Vagina (tissue), 2 donors: Measurements from ENCODE around the gene ANK2. TPM values are rescaled to one million over a fixed set of nuclear protein-coding genes. Genes with fewer than 3 reads are reported as not detected.

Source experiments
- DNase-seq, 2 donors: peaks; one replicate each; pipeline ENCODE4 v3.0.0-alpha.2; 2017; ENCODE audit errors: extremely low spot score in 2 of 2
- H3K27ac ChIP-seq: fragments of 200-600 bp; sonication (generic); one replicate; pipeline ENCODE4 v1.5.1; 2019
- H3K27me3 ChIP-seq: fragments of 200-600 bp; sonication (generic); one replicate; pipeline ENCODE4 v1.5.1; 2019
- H3K36me3 ChIP-seq, 2 donors: fragments of 200-600 bp; sonication (generic); one replicate each; pipeline ENCODE4 v1.5.1; 2017 to 2019
- H3K4me1 ChIP-seq: fragments of 200-600 bp; sonication (generic); one replicate; pipeline ENCODE4 v1.5.1; 2019
- H3K4me3 ChIP-seq, 2 donors: fragments of 200-600 bp; sonication (generic); 1 replicate in 1 of 2; 2 replicates in 1 of 2; pipeline ENCODE4 v1.5.1; 2016 to 2019
- H3K9me3 ChIP-seq: fragments of 200-600 bp; sonication (generic); one replicate; pipeline ENCODE4 v1.5.1; 2019
- POLR2A ChIP-seq, 2 donors: fragments of 450-650 bp; IDR thresholded peaks; one replicate each; pipeline ENCODE4 v1.6.1; 2017; ENCODE audit warnings: antibody characterized with exemption in 2 of 2, mild to moderate bottlenecking in 2 of 2, moderate library complexity in 2 of 2
- POLR2AphosphoS5 ChIP-seq, 2 donors: sonication (generic); formaldehyde crosslinking; IDR thresholded peaks; one replicate each; pipeline ENCODE4 v1.9.0; 2017; ENCODE audit warnings: antibody characterized with exemption in 2 of 2, mild to moderate bottlenecking in 2 of 2, low read depth in 1 of 2; ENCODE audit not compliant: insufficient read depth in 1 of 2
- intact Hi-C: fragments of 100-400 bp; cut with DNase I; formaldehyde crosslinking; loops from one replicate; pipeline ENCODE4 v1.15.1; 2023
- total RNA-seq: library from RNA; depleted of rRNA; stranded (reverse); fragments of >200 nt; gene quantifications from one replicate; pipeline ENCODE4 v1.2.3, GENCODE V29; 2016
- TF ChIP-seq, protein P1 (sequence below), 3 experiments: fragments of 450-650 bp in 2 of 3; fragments of 200-600 bp in 1 of 3; sonication (generic) in 1 of 3; IDR thresholded peaks; one replicate each; pipeline ENCODE4 v1.5.1; 2017 to 2019; ENCODE audit warnings: antibody characterized with exemption in 3 of 3, mild to moderate bottlenecking in 2 of 3, moderate library complexity in 2 of 3

The ANK2 gene
- total RNA-seq, 1 donor from 2014 or later = 64.6 TPM

DNA sequence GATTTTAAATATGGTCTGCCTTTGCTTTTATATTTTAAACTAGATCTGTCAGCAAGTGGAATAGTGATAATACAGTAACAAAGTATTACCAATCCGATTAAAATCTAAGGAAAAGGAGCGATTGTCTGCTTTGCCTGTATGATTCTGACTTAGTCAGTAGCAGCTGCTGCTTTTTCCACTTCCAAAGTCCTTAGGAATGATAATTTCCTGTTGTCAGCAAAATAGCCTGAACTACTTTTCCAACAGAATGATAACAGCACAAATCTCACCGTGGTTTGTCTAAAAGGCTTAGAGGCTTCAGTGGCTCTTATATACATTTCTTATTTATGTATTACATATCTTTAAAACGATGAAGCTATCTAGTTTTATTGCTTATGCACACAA, 290.0 kb downstream of the ANK2 start:
- H3K27ac ChIP-seq = no peak overlapping the region
- H3K4me3 ChIP-seq = no peak overlapping the region
- no peaks in the 10 kb centered on the region for H3K36me3 ChIP-seq
- H3K27me3 ChIP-seq = no peaks in the 10 kb centered on the region
- intact Hi-C loops = no loop called here
- TF ChIP-seq POLR2A (IDR thresholded peaks at IDR 0.05) = no peak
- TF ChIP-seq, protein P1, sequence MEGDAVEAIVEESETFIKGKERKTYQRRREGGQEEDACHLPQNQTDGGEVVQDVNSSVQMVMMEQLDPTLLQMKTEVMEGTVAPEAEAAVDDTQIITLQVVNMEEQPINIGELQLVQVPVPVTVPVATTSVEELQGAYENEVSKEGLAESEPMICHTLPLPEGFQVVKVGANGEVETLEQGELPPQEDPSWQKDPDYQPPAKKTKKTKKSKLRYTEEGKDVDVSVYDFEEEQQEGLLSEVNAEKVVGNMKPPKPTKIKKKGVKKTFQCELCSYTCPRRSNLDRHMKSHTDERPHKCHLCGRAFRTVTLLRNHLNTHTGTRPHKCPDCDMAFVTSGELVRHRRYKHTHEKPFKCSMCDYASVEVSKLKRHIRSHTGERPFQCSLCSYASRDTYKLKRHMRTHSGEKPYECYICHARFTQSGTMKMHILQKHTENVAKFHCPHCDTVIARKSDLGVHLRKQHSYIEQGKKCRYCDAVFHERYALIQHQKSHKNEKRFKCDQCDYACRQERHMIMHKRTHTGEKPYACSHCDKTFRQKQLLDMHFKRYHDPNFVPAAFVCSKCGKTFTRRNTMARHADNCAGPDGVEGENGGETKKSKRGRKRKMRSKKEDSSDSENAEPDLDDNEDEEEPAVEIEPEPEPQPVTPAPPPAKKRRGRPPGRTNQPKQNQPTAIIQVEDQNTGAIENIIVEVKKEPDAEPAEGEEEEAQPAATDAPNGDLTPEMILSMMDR (IDR thresholded peaks at IDR 0.05) = no peak
- no peak for TF ChIP-seq POLR2AphosphoS5 (IDR thresholded peaks at IDR 0.05; ENCODE audit: insufficient read depth in 1 of 2, low read depth in 1 of 2)
- no peaks in the 10 kb centered on the region for H3K4me1 ChIP-seq
- no peaks in the 10 kb centered on the region for H3K9me3 ChIP-seq
- DNase-seq = no peak

DNA sequence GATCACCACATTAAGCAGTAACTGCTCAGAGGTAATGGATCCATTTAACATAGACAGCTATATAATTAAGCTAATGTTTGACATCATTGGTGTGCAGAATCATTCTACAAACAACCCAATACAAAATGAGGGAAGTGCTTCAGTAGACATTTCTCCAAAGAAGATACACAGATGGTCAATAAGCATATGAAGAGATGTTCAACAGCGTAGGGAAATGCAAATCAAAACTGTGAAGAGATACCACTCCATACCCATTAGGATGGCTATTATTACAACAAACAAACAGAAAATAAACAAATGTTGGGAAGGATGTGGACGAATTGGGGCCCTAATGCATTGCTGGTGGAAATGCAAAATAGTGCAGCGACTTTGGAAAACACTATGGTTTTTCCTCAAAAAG, 294.6 kb downstream of the ANK2 start:
- DNase-seq = no peak

DNA sequence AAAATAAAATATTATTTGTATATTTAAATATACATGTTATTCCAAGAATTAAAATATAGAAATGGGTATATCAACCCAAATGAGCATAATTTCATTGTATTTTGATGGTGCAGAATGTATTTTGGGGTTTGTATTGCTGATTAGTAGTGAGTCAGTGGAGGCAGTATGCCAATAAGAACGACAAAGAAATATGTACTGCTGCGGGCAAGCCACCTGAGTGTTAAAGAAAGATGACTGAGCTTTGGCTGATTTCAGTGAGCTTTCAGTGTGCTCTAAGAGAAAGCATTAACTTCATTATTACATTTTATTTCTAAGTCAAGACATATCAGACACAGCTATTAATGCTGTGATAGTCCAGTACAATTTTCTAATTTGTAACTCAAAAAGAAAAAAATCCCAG, 297.8 kb downstream of the ANK2 start:
- H3K27ac ChIP-seq = no peak overlapping the region
- DNase-seq = no peak
- H3K4me1 ChIP-seq = no peaks in the 10 kb centered on the region
- H3K9me3 ChIP-seq = no peaks in the 10 kb centered on the region
- intact Hi-C loops = no loop called here
- no peaks in the 10 kb centered on the region for H3K27me3 ChIP-seq
- no peaks in the 10 kb centered on the region for H3K36me3 ChIP-seq
- no peak overlapping the region for H3K4me3 ChIP-seq
- no peak for TF ChIP-seq POLR2A (IDR thresholded peaks at IDR 0.05)
- TF ChIP-seq POLR2AphosphoS5 (IDR thresholded peaks at IDR 0.05; ENCODE audit: insufficient read depth in 1 of 2, low read depth in 1 of 2) = no peak
- TF ChIP-seq, protein P1 (IDR thresholded peaks at IDR 0.05) = no peak

More for the DNA sequence above, 294.6 kb downstream of the ANK2 start:
- Histone ChIP-seq H3K9me3 (no peaks in the 10 kb centered on the region), H3K36me3 (no peaks in the 10 kb centered on the region), H3K27me3 (no peaks in the 10 kb centered on the region), H3K27ac (no peak overlapping the region), H3K4me1 (no peaks in the 10 kb centered on the region), H3K4me3 (no peak overlapping the region)
- TF ChIP-seq, protein P1 (IDR thresholded peaks at IDR 0.05) = no peak
- TF ChIP-seq POLR2AphosphoS5 (IDR thresholded peaks at IDR 0.05; ENCODE audit: insufficient read depth in 1 of 2, low read depth in 1 of 2) (no peak), POLR2A (IDR thresholded peaks at IDR 0.05) (no peak)
- intact Hi-C loops = no loop called here

DNA sequence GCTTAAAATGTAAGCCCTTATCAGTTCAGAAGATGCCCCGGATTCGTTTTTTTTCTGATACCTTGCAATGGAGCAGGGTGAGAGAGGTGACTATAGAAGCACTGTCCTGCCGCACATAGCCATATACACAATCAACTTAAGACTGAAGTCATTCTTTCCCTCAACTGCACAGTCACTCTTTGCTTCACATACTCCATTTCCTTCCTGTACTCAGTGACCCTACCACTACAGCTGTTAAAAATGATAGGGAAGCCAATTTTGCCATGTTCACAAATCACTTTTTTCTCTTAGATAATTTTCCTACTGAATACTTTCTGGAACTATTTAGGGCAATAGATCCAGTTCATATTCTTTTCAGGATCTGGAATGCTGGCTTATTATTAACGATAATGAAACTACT, 300.0 kb downstream of the ANK2 start:
- H3K36me3 ChIP-seq = no peaks in the 10 kb centered on the region
- no peak for DNase-seq
- H3K4me3 ChIP-seq = no peak overlapping the region
- H3K27me3 ChIP-seq = no peaks in the 10 kb centered on the region
- H3K9me3 ChIP-seq = no peaks in the 10 kb centered on the region
- TF ChIP-seq, protein P1 (IDR thresholded peaks at IDR 0.05) = no peak
- TF ChIP-seq POLR2AphosphoS5 (IDR thresholded peaks at IDR 0.05; ENCODE audit: insufficient read depth in 1 of 2, low read depth in 1 of 2) (no peak), POLR2A (IDR thresholded peaks at IDR 0.05) (no peak)
- intact Hi-C loops = no loop called here
- no peaks in the 10 kb centered on the region for H3K4me1 ChIP-seq
- H3K27ac ChIP-seq = no peak overlapping the region

DNA sequence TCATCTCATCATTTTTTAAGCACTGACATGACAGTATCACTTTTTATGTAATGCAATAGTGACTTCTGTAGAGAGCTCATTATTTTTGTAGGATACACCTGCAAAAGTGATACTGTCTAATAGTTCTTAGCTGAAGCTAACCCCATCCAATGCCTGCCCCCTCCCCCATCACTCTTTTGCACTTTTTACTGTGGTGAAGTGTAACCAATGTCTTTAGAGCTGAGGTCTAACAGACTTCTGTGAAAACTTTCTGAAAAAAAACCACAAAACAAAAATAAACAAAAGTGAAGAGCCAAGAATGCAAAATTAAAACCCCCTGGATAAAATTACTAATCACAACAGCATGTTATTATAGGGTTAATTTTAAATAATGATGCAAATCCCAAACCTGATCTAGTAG, 301.1 kb downstream of the ANK2 start:
- DNase-seq = no peak
- intact Hi-C loops = no loop called here
- no peaks in the 10 kb centered on the region for H3K36me3 ChIP-seq
- H3K4me1 ChIP-seq = no peaks in the 10 kb centered on the region
- TF ChIP-seq POLR2AphosphoS5 (IDR thresholded peaks at IDR 0.05; ENCODE audit: insufficient read depth in 1 of 2, low read depth in 1 of 2) (no peak), POLR2A (IDR thresholded peaks at IDR 0.05) (no peak)
- TF ChIP-seq, protein P1 (IDR thresholded peaks at IDR 0.05) = no peak
- no peaks in the 10 kb centered on the region for H3K27me3 ChIP-seq
- no peak overlapping the region for H3K27ac ChIP-seq
- H3K4me3 ChIP-seq = no peak overlapping the region
- no peaks in the 10 kb centered on the region for H3K9me3 ChIP-seq
